ENCODE measurements around the gene CREB5. TPM values are rescaled to one million over a fixed set of nuclear protein-coding genes. Genes with fewer than 3 reads are reported as not detected.

Gene CREB5
- total RNA-seq, 1 experiment from 2014 or later = 2.1 TPM

- DNase-seq = no peak
- Histone ChIP-seq H4K20me1 (ENCODE audit: insufficient read depth) (no peaks in the 10 kb centered on the region), H3K4me1 (replicated peaks; ENCODE audit: insufficient read depth) (peaks cover 5% of the 10 kb centered on the region), H3K27me3 (ENCODE audit: insufficient read depth, low read depth) (peaks cover 17% of the 10 kb centered on the region; the same call in 1 of the 2 replicates), H3K79me2 (ENCODE audit: low read depth) (no peaks in the 10 kb centered on the region), H3K9me3 (ENCODE audit: insufficient read depth, low read depth) (no peaks in the 10 kb centered on the region), H3F3A (ENCODE audit: insufficient read depth, low read depth) (no peaks in the 10 kb centered on the region; the same call in 1 of the 2 replicates), H3K4me3 (no peak overlapping the region), H3K4me2 (no peak overlapping the region), H2AFZ (no peak overlapping the region), H3K36me3 (ENCODE audit: low read depth) (no peaks in the 10 kb centered on the region), H3K9me2 (ENCODE audit: insufficient read depth) (no peaks in the 10 kb centered on the region), H3K27ac (no peak overlapping the region)
- no TSS peak for BruUV-seq (replicated peaks)
- TF ChIP-seq CTCF (conservative IDR thresholded peaks at IDR 0.05) = no peak
- TF ChIP-seq EZH2 (IDR thresholded peaks at IDR 0.05; ENCODE audit: low read depth) = no peak
- POLR2A ChIA-PET (ENCODE audit: unreplicated experiment) = interaction anchor here (0.6 kb wide), 1 partner anchor 56 kb away, joined by 12 read pairs; no protein-coding TSS in a partner anchor
- intact Hi-C loops (cut with micrococcal nuclease; ENCODE audit: unreplicated experiment) = no loop called here
- CTCF ChIA-PET = no interaction called here
These were observed 169.0 kb downstream of the CREB5 start for GRCh38 chr7:28581351-28581750.

- no peak overlapping the region for H2AFZ ChIP-seq
- TF ChIP-seq EZH2 (IDR thresholded peaks at IDR 0.05; ENCODE audit: low read depth) (no peak), CTCF (conservative IDR thresholded peaks at IDR 0.05) (no peak)
- BruUV-seq (replicated peaks) = no TSS peak
- DNase-seq = no peak
- no peaks in the 10 kb centered on the region for H3K9me3 ChIP-seq (ENCODE audit: insufficient read depth, low read depth)
- intact Hi-C loops (cut with micrococcal nuclease; ENCODE audit: unreplicated experiment) = no loop called here
- peaks cover 14% of the 10 kb centered on the region for H3K4me1 ChIP-seq (replicated peaks; ENCODE audit: insufficient read depth)
- H3K9me2 ChIP-seq (ENCODE audit: insufficient read depth) = no peaks in the 10 kb centered on the region
- H3K27ac ChIP-seq = no peak overlapping the region
- POLR2A ChIA-PET (ENCODE audit: unreplicated experiment) = no interaction called here
- no peaks in the 10 kb centered on the region for H3K79me2 ChIP-seq (ENCODE audit: low read depth)
- H3F3A ChIP-seq (ENCODE audit: insufficient read depth, low read depth) = peaks cover 7% of the 10 kb centered on the region
- H3K4me2 ChIP-seq = no peak overlapping the region
- H3K27me3 ChIP-seq (ENCODE audit: insufficient read depth, low read depth) = 0 out of 2 replicates have a peak, but pooled peaks cover 9% of the 10 kb centered on the region
- H3K36me3 ChIP-seq (ENCODE audit: low read depth) = no peaks in the 10 kb centered on the region
- CTCF ChIA-PET = no interaction called here
- no peak overlapping the region for H3K4me3 ChIP-seq
- no peaks in the 10 kb centered on the region for H4K20me1 ChIP-seq (ENCODE audit: insufficient read depth)
These were observed 169.9 kb downstream of the CREB5 start for GRCh38 chr7:28582226-28582625.

GRCh38 chr7:28584235-28584634 is 171.9 kb downstream of the CREB5 start:
- no peaks in the 10 kb centered on the region for H3K79me2 ChIP-seq (ENCODE audit: low read depth)
- no peak for TF ChIP-seq EZH2 (IDR thresholded peaks at IDR 0.05; ENCODE audit: low read depth)
- no peak for TF ChIP-seq CTCF (conservative IDR thresholded peaks at IDR 0.05)
- 0 out of 2 replicates have a peak, but pooled peaks cover 6% of the 10 kb centered on the region for H3K27me3 ChIP-seq (ENCODE audit: insufficient read depth, low read depth)
- H2AFZ ChIP-seq = no peak overlapping the region
- BruUV-seq (replicated peaks) = no TSS peak
- H3K9me2 ChIP-seq (ENCODE audit: insufficient read depth) = no peaks in the 10 kb centered on the region
- ChIA-PET CTCF (no interaction called here), POLR2A (ENCODE audit: unreplicated experiment) (no interaction called here)
- no peaks in the 10 kb centered on the region for H4K20me1 ChIP-seq (ENCODE audit: insufficient read depth)
- peaks cover 24% of the 10 kb centered on the region for H3K4me1 ChIP-seq (replicated peaks; ENCODE audit: insufficient read depth)
- H3K9me3 ChIP-seq (ENCODE audit: insufficient read depth, low read depth) = no peaks in the 10 kb centered on the region
- no peaks in the 10 kb centered on the region for H3K36me3 ChIP-seq (ENCODE audit: low read depth)
- H3K4me3 ChIP-seq = no peak overlapping the region
- intact Hi-C loops (cut with micrococcal nuclease; ENCODE audit: unreplicated experiment) = no loop called here
- no peak overlapping the region for H3K27ac ChIP-seq
- DNase-seq = no peak
- no peak overlapping the region for H3K4me2 ChIP-seq
- peaks cover 7% of the 10 kb centered on the region for H3F3A ChIP-seq (ENCODE audit: insufficient read depth, low read depth)
